ENCODE data around the gene MRPL24. TPM values are rescaled to one million over a fixed set of nuclear protein-coding genes. Genes with fewer than 3 reads are reported as not detected.

The MRPL24 gene
- total RNA-seq, result 17.0 TPM

GRCh38 chr1:156740741-156741480, at the start of gene MRPL24:
Gene MRPL24, minus strand, starts transcription at chr1:156741088. Its CDS starts 2,384 bp downstream, at chr1:156738704.
- intact Hi-C loops (cut with DNase I), result loop anchor here (1.0 to 10.0 kb wide), 4 partner anchors 10 to 616 kb away; partner anchors contain the start of genes HDGF, ISG20L2, METTL25B and PRCC
- no peaks in the 10 kb centered on the region for H3K9me3 ChIP-seq
- peaks cover 42 to 55% of the 10 kb centered on the region in 2 donors for H3K36me3 ChIP-seq
- peak within 1 kb of the TSS; percentile 55 to 91 for H3K4me3 ChIP-seq
- H3K27me3 ChIP-seq, result no peaks in the 10 kb centered on the region
- peak within 1 kb of the TSS; percentile 87 to 91 for H3K27ac ChIP-seq
- peak; percentile 97 to 100 for DNase-seq (ENCODE audit: low spot score in 2 of 2)
- peaks cover 4 to 27% of the 10 kb centered on the region in 2 donors for H3K4me1 ChIP-seq
- TF ChIP-seq CTCF (IDR thresholded peaks at IDR 0.05), result no peak

- TF ChIP-seq CTCF (IDR thresholded peaks at IDR 0.05), result no peak
- no peaks in the 10 kb centered on the region for H3K9me3 ChIP-seq
- H3K27me3 ChIP-seq, result no peaks in the 10 kb centered on the region
- intact Hi-C loops (cut with DNase I), result no loop called here
- no peak for DNase-seq (ENCODE audit: low spot score in 2 of 2)
- no peak overlapping the region for H3K4me3 ChIP-seq
- H3K4me1 ChIP-seq, result no peaks in the 10 kb centered on the region
- no peak overlapping the region for H3K27ac ChIP-seq
- H3K36me3 ChIP-seq, result peaks cover 60 to 88% of the 10 kb centered on the region in 2 donors
Measured at GRCh38 chr1:156789621-156790318, 48.9 kb upstream of the MRPL24 start.

DNA sequence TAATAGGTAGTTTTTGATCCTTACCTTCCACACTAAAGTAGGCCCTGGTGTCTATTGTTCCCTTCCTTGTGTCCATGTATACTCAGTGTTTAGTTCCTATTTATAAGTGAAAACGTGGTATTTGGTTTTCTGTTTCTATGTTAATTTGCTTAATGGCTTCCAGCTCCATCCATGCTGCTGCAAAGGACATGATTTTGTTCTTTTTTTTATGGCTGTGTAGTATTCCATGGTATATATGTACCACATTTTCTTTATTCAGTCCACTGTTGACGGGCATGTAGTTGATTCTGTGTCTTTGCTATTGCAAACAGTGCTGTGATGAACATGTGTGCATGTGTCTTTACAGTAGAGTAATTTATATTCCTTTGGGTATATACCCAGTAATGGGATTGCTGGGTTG, 47.2 kb upstream of the MRPL24 start:
- no peak for TF ChIP-seq CTCF (IDR thresholded peaks at IDR 0.05)
- no peak for DNase-seq (ENCODE audit: low spot score in 2 of 2)
- Histone ChIP-seq H3K27me3 (no peaks in the 10 kb centered on the region), H3K4me3 (no peak overlapping the region), H3K9me3 (no peaks in the 10 kb centered on the region), H3K4me1 (no peaks in the 10 kb centered on the region), H3K36me3 (peaks cover 62 to 88% of the 10 kb centered on the region in 2 donors), H3K27ac (no peak overlapping the region)
- intact Hi-C loops (cut with DNase I), result no loop called here

- Histone ChIP-seq H3K9me3 (no peaks in the 10 kb centered on the region), H3K27ac (no peak overlapping the region), H3K36me3 (peaks cover 55 to 85% of the 10 kb centered on the region in 2 donors), H3K4me3 (no peak overlapping the region), H3K27me3 (no peaks in the 10 kb centered on the region), H3K4me1 (no peaks in the 10 kb centered on the region)
- DNase-seq (ENCODE audit: low spot score in 2 of 2), result no peak
- intact Hi-C loops (cut with DNase I), result no loop called here
- TF ChIP-seq CTCF (IDR thresholded peaks at IDR 0.05), result no peak
Measured at GRCh38 chr1:156786640-156787039, 45.8 kb upstream of the MRPL24 start.

DNA sequence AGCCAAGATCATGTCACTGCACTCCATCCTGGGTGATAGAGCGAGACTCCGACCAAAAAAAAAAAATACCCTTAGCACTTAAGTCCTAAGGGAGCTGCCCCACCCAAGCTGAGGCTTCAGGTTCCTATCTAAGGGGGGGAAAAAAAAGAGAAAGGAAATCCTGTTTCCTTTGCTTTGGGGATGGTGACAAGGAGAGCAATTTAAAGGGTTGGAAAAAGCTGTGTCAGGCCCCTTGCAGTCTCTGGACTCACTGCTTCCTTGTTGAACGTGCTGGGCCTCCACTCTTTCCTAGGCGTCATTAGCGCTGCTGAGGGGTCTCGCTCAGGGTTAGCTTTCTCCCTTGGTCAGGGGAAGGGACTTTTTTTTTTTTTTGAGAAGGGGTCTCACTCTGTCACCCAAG, 44.6 kb upstream of the MRPL24 start:
- intact Hi-C loops (cut with DNase I), result no loop called here
- no peak for DNase-seq (ENCODE audit: low spot score in 2 of 2)
- TF ChIP-seq CTCF (IDR thresholded peaks at IDR 0.05), result no peak
- Histone ChIP-seq H3K9me3 (no peaks in the 10 kb centered on the region), H3K27ac (no peak overlapping the region), H3K4me1 (peaks cover 0 to 3% of the 10 kb centered on the region in 2 donors), H3K36me3 (peaks cover 54 to 75% of the 10 kb centered on the region in 2 donors), H3K27me3 (no peaks in the 10 kb centered on the region), H3K4me3 (no peak overlapping the region)

All from ascending aorta (tissue), 2 donors.